Measurements from ENCODE around the gene AOPEP.

AOPEP gene

DNA sequence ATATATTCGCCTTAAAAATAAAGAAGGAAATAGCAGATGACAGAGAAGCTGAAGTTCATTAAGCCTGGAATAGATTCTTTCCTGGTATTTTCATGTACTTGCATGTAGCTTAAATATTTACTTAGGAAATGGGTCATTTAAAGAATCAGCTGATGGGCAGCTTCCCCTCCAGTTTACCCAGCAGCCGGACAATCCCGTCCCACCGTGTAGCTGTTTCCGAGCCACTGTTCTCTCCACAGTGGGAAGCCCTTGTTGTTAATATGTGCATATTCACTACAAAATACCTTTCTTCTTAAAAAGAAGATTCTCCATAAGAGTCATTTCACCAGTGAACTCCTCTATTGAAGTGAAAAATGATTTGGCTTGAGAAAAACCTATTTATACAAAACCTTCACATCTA, 404.0 kb downstream of the AOPEP start:
- DNase-seq, result no peak

GRCh38 chr9:95131023-95131943, 404.8 kb downstream of the AOPEP start:
- DNase-seq, result peak; percentile 63

DNA sequence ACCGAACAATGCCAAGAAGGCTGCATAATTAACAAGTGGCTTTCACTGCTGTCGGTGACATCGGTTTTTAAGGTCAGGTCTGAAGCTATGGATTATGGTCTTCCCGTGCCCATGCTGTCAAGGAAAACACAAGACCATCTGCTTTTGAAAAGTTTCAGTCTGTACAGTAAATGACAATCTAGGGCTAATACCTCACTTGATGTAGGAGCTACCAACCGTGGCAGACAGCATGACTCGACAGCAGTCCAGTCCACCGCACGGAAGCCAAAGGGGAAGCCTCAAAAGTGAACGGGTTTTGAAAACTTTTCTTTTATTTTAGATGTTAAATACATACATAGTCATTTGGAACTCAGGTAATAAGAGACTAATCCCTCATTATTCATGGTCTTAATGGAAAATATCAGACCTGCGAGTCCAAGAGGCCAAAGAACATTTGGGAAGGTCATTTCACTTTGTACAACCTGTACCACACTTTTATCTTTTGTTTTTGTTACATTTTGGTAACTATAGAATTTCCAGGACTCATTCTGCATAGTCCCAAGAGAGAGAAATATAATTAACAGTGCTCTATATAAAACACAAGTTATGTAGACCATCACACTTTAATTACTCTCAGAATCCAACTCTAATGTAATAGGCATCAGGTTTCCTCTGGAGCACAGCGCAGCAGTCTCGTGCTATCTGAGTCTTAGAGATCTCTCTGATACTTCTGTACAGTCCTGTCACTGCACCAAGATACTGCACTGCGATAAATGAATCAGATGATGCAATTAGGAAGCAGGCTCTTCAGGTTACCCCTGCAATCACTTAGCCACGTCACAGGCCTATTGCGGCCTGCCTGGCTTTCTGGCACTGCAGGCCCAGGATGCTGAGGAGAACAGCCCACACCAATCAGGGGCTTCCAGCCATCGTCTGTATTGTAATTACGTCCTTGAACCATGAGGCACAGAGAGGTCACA, 406.1 kb downstream of the AOPEP start:
- DNase-seq, result no peak

DNA sequence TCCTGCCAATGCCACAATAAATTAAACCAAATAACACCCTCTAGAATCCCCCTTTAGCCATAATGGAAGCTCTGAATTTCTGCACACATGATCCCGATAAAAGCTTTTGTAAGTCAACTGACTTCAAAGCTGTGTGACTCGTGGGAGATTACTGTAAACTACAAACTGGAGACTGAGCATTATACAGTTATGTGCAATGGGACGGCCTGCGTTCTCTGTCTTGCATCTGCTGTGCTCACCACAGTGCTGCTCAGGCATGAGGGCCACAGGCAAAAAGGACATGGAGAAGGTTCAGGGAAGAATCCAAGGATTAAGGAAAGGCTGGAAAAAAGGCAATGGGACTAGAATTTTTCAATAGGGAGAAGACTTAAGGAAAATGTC, 406.8 kb downstream of the AOPEP start:
- no peak for DNase-seq

GRCh38 chr9:95134457-95134881, 408.0 kb downstream of the AOPEP start:
- DNase-seq, result no peak

DNA sequence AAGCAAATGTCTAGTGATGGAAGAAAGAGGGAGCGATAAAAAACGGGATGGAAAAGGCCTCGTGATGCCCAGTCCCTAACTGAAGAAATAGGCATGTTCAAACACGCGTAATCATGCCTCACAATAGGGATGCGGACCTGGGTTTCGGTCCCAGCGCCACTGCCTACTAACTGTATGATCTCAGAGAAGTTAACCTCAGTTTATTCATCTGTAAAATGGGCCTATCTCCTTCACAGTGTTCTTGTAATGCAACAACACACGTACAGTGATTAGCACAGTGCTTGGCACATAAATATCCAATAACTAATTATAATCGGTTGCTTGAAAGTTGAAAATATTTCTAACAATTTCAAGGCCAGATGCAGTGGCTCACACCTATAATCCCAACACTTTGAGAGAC, 409.3 kb downstream of the AOPEP start:
- DNase-seq, result no peak

Measured in activated CD4-positive, alpha-beta T cell treated with anti-CD3 and anti-CD28 coated beads for 48 hours (primary cell).